Cardiac muscle cell (in vitro differentiated cells and primary cell): ENCODE results near the gene CENPB. TPM values are rescaled to one million over a fixed set of nuclear protein-coding genes. Genes with fewer than 3 reads are reported as not detected.

ENCODE experiments used
- polyA plus RNA-seq: library from polyadenylated mRNA; unstranded; fragments of >200 nt; fragmentation: Nextera tagmentation; extraction: Ambion mirVana; gene quantifications from 2 replicates; pipeline ENCODE4 v1.2.1, GENCODE V29; 2016
- total RNA-seq: library from RNA; depleted of rRNA; stranded (reverse); fragments of >200 nt; gene quantifications from 2 replicates; pipeline ENCODE4 v1.2.3, GENCODE V29; 2016

Gene CENPB
- total and polyA plus RNA-seq, 2 experiments from 2014 or later = 12.5 to 47.6 TPM

Other genes starting within 250 kb of the CENPB start
- not detected in 2 replicates for gene GFRA4, start 123.3 kb downstream of the CENPB start, total RNA-seq
- not detected in 2 replicates for gene GFRA4, start 123.3 kb downstream of the CENPB start, polyA plus RNA-seq
- 0.07 and 1.3 TPM in 2 replicates for gene ADAM33, start 104.7 kb downstream of the CENPB start, total RNA-seq
- 0.45 and 0.56 TPM in 2 replicates for gene ADAM33, start 104.7 kb downstream of the CENPB start, polyA plus RNA-seq
- not detected in 2 replicates for gene SIGLEC1, start 74.1 kb downstream of the CENPB start, total RNA-seq
- not detected in 2 replicates for gene SIGLEC1, start 74.1 kb downstream of the CENPB start, polyA plus RNA-seq
- gene HSPA12B, start 54.1 kb downstream of the CENPB start, total RNA-seq = 0.18 and 0.92 TPM in 2 replicates
- 1.2 TPM in 1 of 2 replicates, not detected in the other for gene HSPA12B, start 54.1 kb downstream of the CENPB start, polyA plus RNA-seq
- gene ADISSP, start 19.0 kb downstream of the CENPB start, total RNA-seq = 22.5 and 24.1 TPM in 2 replicates
- gene ADISSP, start 19.0 kb downstream of the CENPB start, polyA plus RNA-seq = 38.5 and 45.3 TPM in 2 replicates
- 0.95 and 1.6 TPM in 2 replicates for gene SPEF1, start 5.3 kb downstream of the CENPB start, total RNA-seq
- 0.61 and 1.2 TPM in 2 replicates for gene SPEF1, start 5.3 kb downstream of the CENPB start, polyA plus RNA-seq
- 16.9 and 59.9 TPM in 2 replicates for gene CDC25B, start 9.6 kb upstream of the CENPB start, total RNA-seq
- 9.7 and 31.7 TPM in 2 replicates for gene CDC25B, start 9.6 kb upstream of the CENPB start, polyA plus RNA-seq
- gene AP5S1, start 33.8 kb upstream of the CENPB start, total RNA-seq = 7.6 and 15.5 TPM in 2 replicates
- 4.7 and 22.9 TPM in 2 replicates for gene AP5S1, start 33.8 kb upstream of the CENPB start, polyA plus RNA-seq
- gene MAVS, start 60.1 kb upstream of the CENPB start, total RNA-seq = 34.7 and 40.9 TPM in 2 replicates
- 15.0 and 19.8 TPM in 2 replicates for gene MAVS, start 60.1 kb upstream of the CENPB start, polyA plus RNA-seq
- 29.2 and 33.4 TPM in 2 replicates for gene PANK2, start 102.6 kb upstream of the CENPB start, total RNA-seq
- gene PANK2, start 102.6 kb upstream of the CENPB start, polyA plus RNA-seq = 21.0 and 24.1 TPM in 2 replicates
- 4.4 and 7.7 TPM in 2 replicates for gene RNF24, start 228.8 kb upstream of the CENPB start, total RNA-seq
- 16.1 and 23.8 TPM in 2 replicates for gene RNF24, start 228.8 kb upstream of the CENPB start, polyA plus RNA-seq